Gastroesophageal sphincter (tissue), 4 donors: ENCODE results near the gene BTN3A1. TPM values are rescaled to one million over a fixed set of nuclear protein-coding genes. Genes with fewer than 3 reads are reported as not detected.

Experiments used
- ATAC-seq: fragments of 150-250 bp; one replicate; pipeline ENCODE4 v1.9.1; 2016; ENCODE audit warnings: mild to moderate bottlenecking, moderate library complexity
- H3K27ac ChIP-seq, 4 donors: fragments of 200-600 bp; sonication (generic) in 3 of 4; 1 replicate in 3 of 4; 2 replicates in 1 of 4; pipeline ENCODE4 v1.5.1; 2016 to 2019
- H3K27me3 ChIP-seq: fragments of 200-600 bp; sonication (generic); one replicate; pipeline ENCODE4 v1.5.1; 2019
- H3K36me3 ChIP-seq, 2 donors: fragments of 200-600 bp; sonication (generic); one replicate each; pipeline ENCODE4 v1.5.1; 2019; ENCODE audit warnings: control low read depth in 1 of 2
- H3K4me1 ChIP-seq, 3 donors: fragments of 200-600 bp; sonication (generic); 1 replicate in 2 of 3; 2 replicates in 1 of 3; pipeline ENCODE4 v1.5.1; 2016 to 2019; ENCODE audit warnings: control low read depth in 2 of 3
- H3K4me3 ChIP-seq, 2 donors: fragments of 200-600 bp; sonication (generic); one replicate each; pipeline ENCODE4 v1.5.1; 2019; ENCODE audit warnings: mild to moderate bottlenecking in 1 of 2, moderate library complexity in 1 of 2
- H3K9me3 ChIP-seq, 3 donors: fragments of 200-600 bp; sonication (generic); one replicate each; pipeline ENCODE4 v1.5.1; 2017 to 2019; ENCODE audit warnings: control low read depth in 2 of 3
- CTCF ChIP-seq, 4 experiments: fragments of 200-600 bp in 2 of 4; fragments of 450-650 bp in 2 of 4; sonication (generic) in 1 of 4; IDR thresholded peaks; one replicate each; pipeline ENCODE4 v1.5.1; 2017 to 2019; ENCODE audit warnings: antibody characterized with exemption in 4 of 4, mild to moderate bottlenecking in 2 of 4, moderate library complexity in 2 of 4
- EP300 ChIP-seq: sonication (generic); formaldehyde crosslinking; IDR thresholded peaks from one replicate; pipeline ENCODE4 v1.6.1; 2017; ENCODE audit warnings: antibody characterized with exemption, mild to moderate bottlenecking
- POLR2A ChIP-seq, 2 donors: fragments of 450-650 bp; IDR thresholded peaks; one replicate each; pipeline ENCODE4 v1.6.1; 2017; ENCODE audit warnings: antibody characterized with exemption in 2 of 2, mild to moderate bottlenecking in 2 of 2, moderate library complexity in 1 of 2
- POLR2AphosphoS5 ChIP-seq: sonication (generic); formaldehyde crosslinking; IDR thresholded peaks from one replicate; pipeline ENCODE4 v1.6.1; 2017; ENCODE audit warnings: antibody characterized with exemption
- WGBS, 2 donors: methylation state at CpG; one replicate each; pipeline ENCODE4 v1.1.5; 2018; ENCODE audit warnings: low coverage in 1 of 2; 5-methylcytosine and 5-hydroxymethylcytosine counted together
- total RNA-seq, 4 donors: library from RNA; depleted of rRNA; stranded (reverse); fragments of >200 nt; gene quantifications; one replicate each; pipeline ENCODE4 v1.1.0, GENCODE V29; 2016

BTN3A1 gene
- total RNA-seq, 4 donors from 2014 or later, result 7.5 to 14.3 (median 8.2) TPM

GRCh38 chr6:26439151-26440125 lies 37.4 kb downstream of the BTN3A1 start:
- 40 to 48% methylated on average over 6 to 7 of the region's 7 CpGs for WGBS, 2 donors
- Histone ChIP-seq H3K9me3 (no peaks in the 10 kb centered on the region), H3K36me3 (peaks cover 0 to 5% of the 10 kb centered on the region in 2 donors), H3K4me1 (peaks cover 0 to 29% (median 3%) of the 10 kb centered on the region in 3 donors), H3K27ac (peak overlapping the region; percentile 56 to 85 (median 83)), H3K4me3 (peak overlapping the region; percentile 55 to 57), H3K27me3 (no peaks in the 10 kb centered on the region)
- ATAC-seq, result no peak
- no peak for TF ChIP-seq POLR2AphosphoS5
- no peak for TF ChIP-seq EP300
- TF ChIP-seq POLR2A (IDR thresholded peaks at IDR 0.05), result no peak
- no peak for TF ChIP-seq CTCF (IDR thresholded peaks at IDR 0.05)

GRCh38 chr6:26440977-26441358 lies 38.9 kb downstream of the BTN3A1 start:
- peaks cover 0 to 20% of the 10 kb centered on the region in 2 donors for H3K36me3 ChIP-seq
- TF ChIP-seq EP300 (no peak), CTCF (IDR thresholded peaks at IDR 0.05) (no peak), POLR2AphosphoS5 (no peak), POLR2A (IDR thresholded peaks at IDR 0.05) (no peak)
- H3K27me3 ChIP-seq, result no peaks in the 10 kb centered on the region
- no peaks in the 10 kb centered on the region for H3K9me3 ChIP-seq
- no peak for ATAC-seq
- WGBS, 2 donors, result 18 to 37% methylated on average over 2 of the region's 2 CpGs
- peak overlapping the region; percentile 69 to 85 (median 83) for H3K27ac ChIP-seq
- H3K4me1 ChIP-seq, result peaks cover 0 to 29% (median 3%) of the 10 kb centered on the region in 3 donors
- H3K4me3 ChIP-seq, result peak overlapping the region; percentile 55 to 57

GRCh38 chr6:26441977-26442376 lies 39.9 kb downstream of the BTN3A1 start:
- Histone ChIP-seq H3K9me3 (no peaks in the 10 kb centered on the region), H3K36me3 (peaks cover 0 to 29% of the 10 kb centered on the region in 2 donors), H3K4me1 (peaks cover 0 to 29% (median 3%) of the 10 kb centered on the region in 3 donors), H3K4me3 (peak overlapping the region in 1 of 2 donors; percentile 8), H3K27me3 (no peaks in the 10 kb centered on the region), H3K27ac (no peak overlapping the region)
- ATAC-seq, result no peak
- WGBS, 2 donors, result 59 to 75% methylated on average over 3 to 5 of the region's 5 CpGs
- TF ChIP-seq POLR2A (IDR thresholded peaks at IDR 0.05), result no peak
- no peak for TF ChIP-seq EP300
- TF ChIP-seq CTCF (IDR thresholded peaks at IDR 0.05), result no peak
- no peak for TF ChIP-seq POLR2AphosphoS5

GRCh38 chr6:26445934-26446667 lies 44.0 kb downstream of the BTN3A1 start:
- Histone ChIP-seq H3K4me3 (no peak overlapping the region), H3K9me3 (no peaks in the 10 kb centered on the region), H3K36me3 (peaks cover 0 to 59% of the 10 kb centered on the region in 2 donors), H3K27ac (no peak overlapping the region), H3K27me3 (no peaks in the 10 kb centered on the region), H3K4me1 (peaks cover 0 to 14% (median 0%) of the 10 kb centered on the region in 3 donors)
- TF ChIP-seq EP300, result no peak
- no peak for TF ChIP-seq POLR2AphosphoS5
- TF ChIP-seq POLR2A (IDR thresholded peaks at IDR 0.05), result no peak
- no peak for TF ChIP-seq CTCF (IDR thresholded peaks at IDR 0.05)
- WGBS, 2 donors, result 74 to 83% methylated on average over 1 to 5 of the region's 5 CpGs
- ATAC-seq, result no peak
